GM06990 (cell line): ENCODE results near the gene PLEKHN1.

Experiments used
- DNase-seq: peaks from one replicate; pipeline ENCODE4 v3.0.0-alpha.2; 2011; ENCODE audit not compliant: insufficient read length; ENCODE audit errors: extremely low read depth
- H3K27me3 ChIP-seq: replicated peaks from 2 replicates; pipeline ENCODE4 v1.6.0; 2011; ENCODE audit warnings: low read length; ENCODE audit not compliant: control insufficient read depth, insufficient read depth
- H3K36me3 ChIP-seq: 2 replicates; pipeline ENCODE4 v1.5.1; 2011; ENCODE audit warnings: low read length; ENCODE audit not compliant: control insufficient read depth, insufficient read depth
- H3K4me3 ChIP-seq: replicated peaks from 2 replicates; pipeline ENCODE4 v1.5.1; 2011; ENCODE audit warnings: low read depth, mild to moderate bottlenecking, control low read depth, low read length
- TF ChIP-seq, protein P1 (sequence below): IDR thresholded peaks from 2 replicates; pipeline ENCODE4 v1.5.1; 2011; ENCODE audit warnings: low read length, control low read depth, mild to moderate bottlenecking, inconsistent platforms; ENCODE audit not compliant: insufficient read depth, poor library complexity, severe bottlenecking

PLEKHN1 gene

GRCh38 chr1:961132-961669, 5.1 kb upstream of the PLEKHN1 start:
- no peaks in the 10 kb centered on the region for H3K27me3 ChIP-seq
- peaks cover 9% of the 10 kb centered on the region for H3K36me3 ChIP-seq
- peak; percentile 50 for DNase-seq
- TF ChIP-seq, protein P1, sequence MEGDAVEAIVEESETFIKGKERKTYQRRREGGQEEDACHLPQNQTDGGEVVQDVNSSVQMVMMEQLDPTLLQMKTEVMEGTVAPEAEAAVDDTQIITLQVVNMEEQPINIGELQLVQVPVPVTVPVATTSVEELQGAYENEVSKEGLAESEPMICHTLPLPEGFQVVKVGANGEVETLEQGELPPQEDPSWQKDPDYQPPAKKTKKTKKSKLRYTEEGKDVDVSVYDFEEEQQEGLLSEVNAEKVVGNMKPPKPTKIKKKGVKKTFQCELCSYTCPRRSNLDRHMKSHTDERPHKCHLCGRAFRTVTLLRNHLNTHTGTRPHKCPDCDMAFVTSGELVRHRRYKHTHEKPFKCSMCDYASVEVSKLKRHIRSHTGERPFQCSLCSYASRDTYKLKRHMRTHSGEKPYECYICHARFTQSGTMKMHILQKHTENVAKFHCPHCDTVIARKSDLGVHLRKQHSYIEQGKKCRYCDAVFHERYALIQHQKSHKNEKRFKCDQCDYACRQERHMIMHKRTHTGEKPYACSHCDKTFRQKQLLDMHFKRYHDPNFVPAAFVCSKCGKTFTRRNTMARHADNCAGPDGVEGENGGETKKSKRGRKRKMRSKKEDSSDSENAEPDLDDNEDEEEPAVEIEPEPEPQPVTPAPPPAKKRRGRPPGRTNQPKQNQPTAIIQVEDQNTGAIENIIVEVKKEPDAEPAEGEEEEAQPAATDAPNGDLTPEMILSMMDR, result no peak
- H3K4me3 ChIP-seq, result peak overlapping the region; percentile 70

- peaks cover 2% of the 10 kb centered on the region; the same call in 1 of the 2 replicates for H3K36me3 ChIP-seq
- no peak for DNase-seq
- TF ChIP-seq, protein P1, result no peak
- H3K4me3 ChIP-seq, result no peak overlapping the region
- no peaks in the 10 kb centered on the region for H3K27me3 ChIP-seq
Measured at GRCh38 chr1:962381-963300, 3.6 kb upstream of the PLEKHN1 start.

DNA sequence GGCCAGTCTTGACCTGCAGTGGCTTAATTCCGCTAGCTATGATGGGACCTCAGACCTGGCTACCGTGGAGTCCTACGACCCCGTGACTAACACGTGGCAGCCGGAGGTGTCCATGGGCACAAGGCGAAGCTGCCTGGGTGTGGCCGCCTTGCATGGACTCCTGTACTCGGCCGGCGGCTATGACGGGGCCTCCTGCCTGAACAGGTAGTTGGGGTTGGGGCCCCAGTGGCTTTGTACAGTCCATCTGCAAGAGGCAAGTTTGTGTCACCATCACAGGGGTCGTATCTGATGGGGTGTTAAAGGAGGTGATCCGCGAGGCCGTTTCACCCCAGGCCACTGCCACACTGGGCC, 3.0 kb upstream of the PLEKHN1 start:
- no peak for DNase-seq
- H3K36me3 ChIP-seq, result peaks cover 2% of the 10 kb centered on the region; the same call in 1 of the 2 replicates
- H3K4me3 ChIP-seq, result no peak overlapping the region
- TF ChIP-seq, protein P1, result no peak
- H3K27me3 ChIP-seq, result no peaks in the 10 kb centered on the region

DNA sequence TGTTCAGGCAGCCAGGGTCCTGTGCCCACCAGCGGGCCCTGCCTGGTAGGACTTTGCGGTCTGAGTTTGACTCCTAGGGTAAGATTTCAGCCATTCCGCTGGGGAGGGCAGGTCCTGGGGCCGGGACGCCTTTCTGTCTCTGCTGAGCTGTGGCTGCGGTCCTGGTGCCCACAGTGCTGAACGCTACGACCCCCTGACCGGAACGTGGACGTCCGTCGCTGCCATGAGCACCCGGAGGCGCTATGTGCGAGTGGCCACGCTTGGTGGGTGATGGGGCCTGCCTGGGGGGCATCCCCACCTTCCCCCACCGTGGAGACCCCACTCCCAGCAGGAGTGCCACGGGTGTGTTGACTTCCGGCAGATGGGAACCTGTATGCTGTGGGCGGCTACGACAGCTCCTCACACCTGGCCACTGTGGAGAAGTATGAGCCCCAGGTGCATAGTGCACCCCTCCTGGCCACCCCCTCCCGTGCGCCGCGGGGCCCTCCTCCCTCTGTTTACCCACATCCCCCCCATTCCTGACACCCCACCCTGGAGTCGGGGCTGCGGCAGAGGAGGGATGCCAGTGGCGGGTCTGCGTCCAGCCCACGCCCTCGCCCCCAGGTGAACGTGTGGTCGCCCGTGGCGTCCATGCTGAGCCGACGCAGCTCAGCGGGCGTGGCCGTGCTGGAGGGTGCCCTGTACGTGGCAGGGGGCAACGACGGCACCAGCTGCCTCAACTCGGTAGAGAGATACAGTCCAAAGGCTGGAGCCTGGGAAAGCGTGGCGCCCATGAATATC, 2.3 kb upstream of the PLEKHN1 start:
- Histone ChIP-seq H3K4me3 (no peak overlapping the region), H3K36me3 (peaks cover 2% of the 10 kb centered on the region; the same call in 1 of the 2 replicates), H3K27me3 (no peaks in the 10 kb centered on the region)
- DNase-seq, result no peak
- TF ChIP-seq, protein P1, result no peak

GRCh38 chr1:964691-965525, 1.4 kb upstream of the PLEKHN1 start:
- Histone ChIP-seq H3K4me3 (no peak overlapping the region), H3K27me3 (no peaks in the 10 kb centered on the region), H3K36me3 (peaks cover 2% of the 10 kb centered on the region; the same call in 1 of the 2 replicates)
- TF ChIP-seq, protein P1, result no peak
- DNase-seq, result no peak
